ENCODE measurements around the gene NHERF2. TPM values are rescaled to one million over a fixed set of nuclear protein-coding genes. Genes with fewer than 3 reads are reported as not detected.

NHERF2 gene
- total RNA-seq, 5 donors from 2014 or later (not counting 1 experiment from before 2014, with no cell fraction given) = 2.9 to 6.8 (median 5.8) TPM

- no peak for ATAC-seq (replicated peaks in 1 of 4)
- H3K27ac ChIP-seq (ENCODE audit: low read length) = no peak overlapping the region
- Mint-ChIP-seq H3K27me3 (no peaks in the 10 kb centered on the region), H3K4me3 (no peak overlapping the region), H3K27ac (no peak overlapping the region), H3K4me1 (no peaks in the 10 kb centered on the region), H3K36me3 (peaks cover 26% of the 10 kb centered on the region), H3K9me3 (no peaks in the 10 kb centered on the region)
- WGBS (ENCODE audit: insufficient coverage) = 93% methylated on average over 33 of the region's 34 CpGs
- no peaks in the 10 kb centered on the region for H3K9me3 ChIP-seq
- H3K4me1 ChIP-seq (ENCODE audit: control insufficient read depth in 1 of 2, extremely low read depth in 1 of 2, insufficient read depth in 2 of 2, low read length in 2 of 2) = no peaks in the 10 kb centered on the region
- no peaks in the 10 kb centered on the region for H3K27me3 ChIP-seq (replicated peaks in 1 of 2; ENCODE audit: control insufficient read depth in 2 of 2, extremely low read depth in 1 of 2, insufficient read depth in 2 of 2, low read length in 1 of 2)
- POLR2A ChIA-PET = no interaction called here
- H3K36me3 ChIP-seq (ENCODE audit: control insufficient read depth in 2 of 2, extremely low read depth in 1 of 2, insufficient read depth in 1 of 2, low read length in 1 of 2) = peaks cover 39 to 60% of the 10 kb centered on the region in 2 donors
- peak in 1 of 35 experiments; percentile 15 for DNase-seq
- CTCF ChIA-PET = no interaction called here
- no peak overlapping the region for H3K4me3 ChIP-seq (ENCODE audit: control insufficient read depth in 1 of 2, extremely low read depth in 1 of 2, low read length in 1 of 2)
Observed at GRCh38 chr16:2071454-2072202, 44.9 kb downstream of the NHERF2 start.

GRCh38 chr16:2072926-2073325 lies 46.2 kb downstream of the NHERF2 start:
- no peaks in the 10 kb centered on the region for H3K4me1 Mint-ChIP-seq
- Histone ChIP-seq H3K4me1 (ENCODE audit: control insufficient read depth in 1 of 2, extremely low read depth in 1 of 2, insufficient read depth in 2 of 2, low read length in 2 of 2) (no peaks in the 10 kb centered on the region), H3K27me3 (replicated peaks in 1 of 2; ENCODE audit: control insufficient read depth in 2 of 2, extremely low read depth in 1 of 2, insufficient read depth in 2 of 2, low read length in 1 of 2) (no peaks in the 10 kb centered on the region), H3K27ac (ENCODE audit: low read length) (no peak overlapping the region), H3K9me3 (no peaks in the 10 kb centered on the region), H3K36me3 (ENCODE audit: control insufficient read depth in 2 of 2, extremely low read depth in 1 of 2, insufficient read depth in 1 of 2, low read length in 1 of 2) (peaks cover 39 to 65% of the 10 kb centered on the region in 2 donors), H3K4me3 (ENCODE audit: control insufficient read depth in 1 of 2, extremely low read depth in 1 of 2, low read length in 1 of 2) (no peak overlapping the region)
- DNase-seq = no peak
- ChIA-PET CTCF (no interaction called here), POLR2A (no interaction called here)
- H3K4me3 Mint-ChIP-seq = no peak overlapping the region
- no peak overlapping the region for H3K27ac Mint-ChIP-seq
- no peak for ATAC-seq (replicated peaks in 1 of 4)
- WGBS (ENCODE audit: insufficient coverage) = 91% methylated on average over 8 of the region's 8 CpGs
- H3K9me3 Mint-ChIP-seq = no peaks in the 10 kb centered on the region
- no peaks in the 10 kb centered on the region for H3K27me3 Mint-ChIP-seq
- H3K36me3 Mint-ChIP-seq = peaks cover 27% of the 10 kb centered on the region

GRCh38 chr16:2074071-2074470 lies 47.4 kb downstream of the NHERF2 start:
- Mint-ChIP-seq H3K27ac (no peak overlapping the region), H3K9me3 (no peaks in the 10 kb centered on the region), H3K36me3 (peaks cover 20% of the 10 kb centered on the region), H3K27me3 (no peaks in the 10 kb centered on the region), H3K4me1 (no peaks in the 10 kb centered on the region), H3K4me3 (no peak overlapping the region)
- ATAC-seq (replicated peaks in 1 of 4) (no peak), DNase-seq (no peak)
- ChIA-PET POLR2A (no interaction called here), CTCF (no interaction called here)
- Histone ChIP-seq H3K36me3 (ENCODE audit: control insufficient read depth in 2 of 2, extremely low read depth in 1 of 2, insufficient read depth in 1 of 2, low read length in 1 of 2) (peaks cover 35 to 63% of the 10 kb centered on the region in 2 donors), H3K4me3 (ENCODE audit: control insufficient read depth in 1 of 2, extremely low read depth in 1 of 2, low read length in 1 of 2) (no peak overlapping the region), H3K27me3 (replicated peaks in 1 of 2; ENCODE audit: control insufficient read depth in 2 of 2, extremely low read depth in 1 of 2, insufficient read depth in 2 of 2, low read length in 1 of 2) (no peaks in the 10 kb centered on the region), H3K4me1 (ENCODE audit: control insufficient read depth in 1 of 2, extremely low read depth in 1 of 2, insufficient read depth in 2 of 2, low read length in 2 of 2) (no peaks in the 10 kb centered on the region), H3K9me3 (no peaks in the 10 kb centered on the region), H3K27ac (ENCODE audit: low read length) (no peak overlapping the region)
- 97% methylated on average over 20 of the region's 20 CpGs for WGBS (ENCODE audit: insufficient coverage)

GRCh38 chr16:2075631-2076030 lies 48.9 kb downstream of the NHERF2 start:
- ChIA-PET CTCF (no interaction called here), POLR2A (no interaction called here)
- DNase-seq (no peak), ATAC-seq (replicated peaks in 1 of 4) (no peak)
- peaks cover 14% of the 10 kb centered on the region for H3K36me3 Mint-ChIP-seq
- no peaks in the 10 kb centered on the region for H3K4me1 Mint-ChIP-seq
- no peak overlapping the region for H3K27ac ChIP-seq (ENCODE audit: low read length)
- 99% methylated on average over 24 of the region's 24 CpGs for WGBS (ENCODE audit: insufficient coverage)
- H3K4me3 Mint-ChIP-seq = no peak overlapping the region
- H3K27me3 ChIP-seq (replicated peaks in 1 of 2; ENCODE audit: control insufficient read depth in 2 of 2, extremely low read depth in 1 of 2, insufficient read depth in 2 of 2, low read length in 1 of 2) = no peaks in the 10 kb centered on the region
- H3K27ac Mint-ChIP-seq = no peak overlapping the region
- H3K4me3 ChIP-seq (ENCODE audit: control insufficient read depth in 1 of 2, extremely low read depth in 1 of 2, low read length in 1 of 2) = no peak overlapping the region
- no peaks in the 10 kb centered on the region for H3K27me3 Mint-ChIP-seq
- H3K4me1 ChIP-seq (ENCODE audit: control insufficient read depth in 1 of 2, extremely low read depth in 1 of 2, insufficient read depth in 2 of 2, low read length in 2 of 2) = no peaks in the 10 kb centered on the region
- H3K36me3 ChIP-seq (ENCODE audit: control insufficient read depth in 2 of 2, extremely low read depth in 1 of 2, insufficient read depth in 1 of 2, low read length in 1 of 2) = peaks cover 28 to 65% of the 10 kb centered on the region in 2 donors
- no peaks in the 10 kb centered on the region for H3K9me3 Mint-ChIP-seq
- no peaks in the 10 kb centered on the region for H3K9me3 ChIP-seq

GRCh38 chr16:2076072-2076865 lies 49.6 kb downstream of the NHERF2 start:
- Mint-ChIP-seq H3K4me3 (no peak overlapping the region), H3K4me1 (no peaks in the 10 kb centered on the region), H3K36me3 (peaks cover 14% of the 10 kb centered on the region), H3K27me3 (no peaks in the 10 kb centered on the region), H3K9me3 (no peaks in the 10 kb centered on the region), H3K27ac (no peak overlapping the region)
- H3K4me3 ChIP-seq (ENCODE audit: control insufficient read depth in 1 of 2, extremely low read depth in 1 of 2, low read length in 1 of 2) = no peak overlapping the region
- no peak overlapping the region for H3K27ac ChIP-seq (ENCODE audit: low read length)
- WGBS (ENCODE audit: insufficient coverage) = 94% methylated on average over 23 of the region's 28 CpGs
- peaks cover 26 to 64% of the 10 kb centered on the region in 2 donors for H3K36me3 ChIP-seq (ENCODE audit: control insufficient read depth in 2 of 2, extremely low read depth in 1 of 2, insufficient read depth in 1 of 2, low read length in 1 of 2)
- CTCF ChIA-PET = no interaction called here
- POLR2A ChIA-PET = no interaction called here
- no peak for ATAC-seq (replicated peaks in 1 of 4)
- no peaks in the 10 kb centered on the region for H3K9me3 ChIP-seq
- DNase-seq = no peak
- H3K4me1 ChIP-seq (ENCODE audit: control insufficient read depth in 1 of 2, extremely low read depth in 1 of 2, insufficient read depth in 2 of 2, low read length in 2 of 2) = no peaks in the 10 kb centered on the region
- no peaks in the 10 kb centered on the region for H3K27me3 ChIP-seq (replicated peaks in 1 of 2; ENCODE audit: control insufficient read depth in 2 of 2, extremely low read depth in 1 of 2, insufficient read depth in 2 of 2, low read length in 1 of 2)

GRCh38 chr16:2077016-2077415 lies 50.3 kb downstream of the NHERF2 start:
- Histone ChIP-seq H3K9me3 (no peaks in the 10 kb centered on the region), H3K4me3 (ENCODE audit: control insufficient read depth in 1 of 2, extremely low read depth in 1 of 2, low read length in 1 of 2) (no peak overlapping the region), H3K27me3 (replicated peaks in 1 of 2; ENCODE audit: control insufficient read depth in 2 of 2, extremely low read depth in 1 of 2, insufficient read depth in 2 of 2, low read length in 1 of 2) (no peaks in the 10 kb centered on the region), H3K4me1 (ENCODE audit: control insufficient read depth in 1 of 2, extremely low read depth in 1 of 2, insufficient read depth in 2 of 2, low read length in 2 of 2) (no peaks in the 10 kb centered on the region), H3K27ac (ENCODE audit: low read length) (no peak overlapping the region), H3K36me3 (ENCODE audit: control insufficient read depth in 2 of 2, extremely low read depth in 1 of 2, insufficient read depth in 1 of 2, low read length in 1 of 2) (peaks cover 25 to 64% of the 10 kb centered on the region in 2 donors)
- no peaks in the 10 kb centered on the region for H3K27me3 Mint-ChIP-seq
- POLR2A ChIA-PET = no interaction called here
- no peak for ATAC-seq (replicated peaks in 1 of 4)
- CTCF ChIA-PET = no interaction called here
- no peaks in the 10 kb centered on the region for H3K9me3 Mint-ChIP-seq
- H3K4me1 Mint-ChIP-seq = no peaks in the 10 kb centered on the region
- H3K36me3 Mint-ChIP-seq = peaks cover 14% of the 10 kb centered on the region
- no peak overlapping the region for H3K27ac Mint-ChIP-seq
- DNase-seq = no peak
- no peak overlapping the region for H3K4me3 Mint-ChIP-seq
- WGBS (ENCODE audit: insufficient coverage) = 96% methylated on average over 16 of the region's 17 CpGs
